IPS-15b (cell line): ENCODE measurements around the gene PDIA4.
"Not testable (repeated sequence)": the region's sequence is repeated elsewhere in the genome, so short reads cannot be mapped to it uniquely, and the experiment has no call there.

Source experiments
- H3K27me3 ChIP-seq: one replicate; pipeline ENCODE4 v1.6.1; 2013; ENCODE audit warnings: low read length; ENCODE audit not compliant: control insufficient read depth, insufficient read depth
- H3K36me3 ChIP-seq: one replicate; pipeline ENCODE4 v1.6.1; 2013; ENCODE audit warnings: low read length; ENCODE audit not compliant: control insufficient read depth, insufficient read depth
- H3K4me1 ChIP-seq: one replicate; pipeline ENCODE4 v1.6.1; 2013; ENCODE audit warnings: mild to moderate bottlenecking, low read length; ENCODE audit not compliant: control insufficient read depth, insufficient read depth
- H3K4me3 ChIP-seq: one replicate; pipeline ENCODE4 v1.5.1; 2013; ENCODE audit warnings: low read depth, low read length
- H3K9ac ChIP-seq: one replicate; pipeline ENCODE4 v1.6.1; 2013; ENCODE audit warnings: low read depth, mild to moderate bottlenecking, low read length
- H3K9me3 ChIP-seq: one replicate; pipeline ENCODE4 v1.6.1; 2013; ENCODE audit warnings: mild to moderate bottlenecking, low read length; ENCODE audit not compliant: control insufficient read depth, insufficient read depth

PDIA4 gene

DNA sequence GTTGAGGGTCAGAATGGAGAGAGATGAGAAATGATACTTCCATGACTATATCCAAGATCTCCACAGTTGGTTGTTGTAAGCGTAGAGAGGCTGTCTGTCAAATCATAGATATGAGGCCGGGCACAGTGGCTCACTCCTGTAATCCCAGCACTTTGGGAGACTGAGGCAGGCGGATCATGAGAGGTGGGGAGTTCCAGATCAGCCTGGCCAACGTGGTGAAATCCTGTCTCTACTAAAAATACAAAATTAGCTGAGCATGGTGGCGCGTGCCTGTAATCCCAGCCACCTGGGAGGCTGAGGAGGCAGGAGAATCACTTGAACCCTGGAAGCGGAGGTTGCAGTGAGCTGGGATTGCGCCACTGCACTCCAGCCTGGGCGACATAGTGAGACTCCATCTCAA is 2.1 kb upstream of the PDIA4 start:
- not testable (repeated sequence) for H3K9ac ChIP-seq, H3K36me3 ChIP-seq, H3K4me3 ChIP-seq, H3K4me1 ChIP-seq, H3K9me3 ChIP-seq, H3K27me3 ChIP-seq

DNA sequence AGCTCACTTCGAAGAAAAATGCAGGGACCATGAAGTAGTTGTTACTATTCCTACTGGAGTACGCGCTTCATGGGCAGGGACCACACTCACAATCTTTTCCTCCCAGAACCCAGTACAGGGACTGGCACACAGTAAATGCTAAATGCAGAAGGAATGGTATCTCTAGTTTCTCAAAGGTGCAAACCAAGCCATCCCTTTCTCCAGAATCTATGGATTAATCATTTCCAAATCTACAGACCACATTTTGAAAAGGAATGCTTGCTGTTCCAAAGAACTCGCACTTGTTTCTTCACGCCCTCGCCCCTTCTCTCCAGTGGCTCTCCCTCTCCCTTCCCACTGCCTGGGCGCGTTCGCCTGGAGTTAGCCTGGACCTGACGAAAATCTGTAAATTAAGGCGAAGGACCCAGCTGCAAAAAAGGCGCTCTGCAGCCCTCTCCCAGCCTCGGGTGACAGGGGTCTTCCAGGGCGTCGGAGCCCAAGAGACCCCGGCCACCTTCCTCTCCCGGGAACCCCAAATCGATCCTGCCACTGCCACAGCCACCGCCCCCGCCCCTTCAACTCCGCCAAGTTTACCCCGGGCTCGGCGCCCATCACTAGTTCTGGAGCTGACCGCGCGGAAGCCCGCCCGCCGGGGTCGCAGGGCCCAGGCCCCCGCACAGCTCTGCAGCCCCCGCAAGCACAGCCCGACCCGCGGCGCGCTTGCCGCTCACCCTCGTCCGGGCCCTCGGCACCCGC is 527 bp downstream of the PDIA4 start:
- Histone ChIP-seq H3K4me1 (peaks cover 12% of the 10 kb centered on the region), H3K9ac (peak overlapping the region; percentile 85), H3K9me3 (no peaks in the 10 kb centered on the region), H3K36me3 (no peaks in the 10 kb centered on the region), H3K27me3 (peaks cover 2% of the 10 kb centered on the region), H3K4me3 (peak overlapping the region; percentile 78)

DNA sequence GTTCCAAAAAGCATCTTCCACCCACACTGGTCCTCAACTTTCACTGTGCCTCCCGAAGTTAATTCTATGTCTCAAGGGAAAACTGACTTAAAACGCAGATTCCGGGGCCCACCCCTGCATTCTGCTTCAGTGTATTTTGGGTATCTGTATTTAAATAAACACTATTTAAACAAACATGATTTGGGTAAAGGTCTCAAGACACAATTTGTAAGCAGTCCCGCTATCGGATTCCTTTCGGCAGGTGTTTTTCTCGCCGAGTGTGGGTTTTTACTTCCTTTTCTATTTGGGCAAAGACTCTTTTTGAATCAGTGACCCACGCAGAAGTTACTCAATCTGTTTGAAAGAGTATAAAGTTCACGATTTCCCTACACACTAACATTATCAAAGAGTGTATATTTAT is 1.2 kb downstream of the PDIA4 start:
- H3K4me1 ChIP-seq: peaks cover 13% of the 10 kb centered on the region
- H3K27me3 ChIP-seq: peaks cover 2% of the 10 kb centered on the region
- H3K9me3 ChIP-seq: no peaks in the 10 kb centered on the region
- H3K9ac ChIP-seq: peak overlapping the region; percentile 85
- H3K4me3 ChIP-seq: peak overlapping the region; percentile 78
- H3K36me3 ChIP-seq: no peaks in the 10 kb centered on the region

DNA sequence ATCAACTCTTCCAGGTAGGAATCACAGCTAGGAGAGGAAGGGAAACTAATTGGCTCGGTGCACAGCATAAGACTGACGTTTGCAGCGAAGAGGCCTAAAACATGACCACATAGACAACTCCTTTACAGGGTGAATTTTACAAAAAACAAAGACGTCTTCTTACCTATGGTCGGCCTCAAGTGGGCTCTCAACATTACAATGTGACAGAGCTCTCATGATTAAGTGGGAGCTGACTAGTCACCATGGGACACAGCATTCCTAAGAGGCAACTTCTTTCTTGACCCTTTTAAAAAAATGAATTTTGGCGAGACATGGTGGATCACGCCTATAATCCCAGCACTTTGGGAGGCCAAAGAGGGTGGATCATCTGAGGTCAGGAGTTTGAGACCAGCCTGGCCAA is 4.6 kb downstream of the PDIA4 start:
- no peak overlapping the region for H3K9ac ChIP-seq
- H3K9me3 ChIP-seq: no peaks in the 10 kb centered on the region
- H3K36me3 ChIP-seq: peaks cover 17% of the 10 kb centered on the region
- H3K4me3 ChIP-seq: no peak overlapping the region
- peaks cover 13% of the 10 kb centered on the region for H3K4me1 ChIP-seq
- H3K27me3 ChIP-seq: no peaks in the 10 kb centered on the region

DNA sequence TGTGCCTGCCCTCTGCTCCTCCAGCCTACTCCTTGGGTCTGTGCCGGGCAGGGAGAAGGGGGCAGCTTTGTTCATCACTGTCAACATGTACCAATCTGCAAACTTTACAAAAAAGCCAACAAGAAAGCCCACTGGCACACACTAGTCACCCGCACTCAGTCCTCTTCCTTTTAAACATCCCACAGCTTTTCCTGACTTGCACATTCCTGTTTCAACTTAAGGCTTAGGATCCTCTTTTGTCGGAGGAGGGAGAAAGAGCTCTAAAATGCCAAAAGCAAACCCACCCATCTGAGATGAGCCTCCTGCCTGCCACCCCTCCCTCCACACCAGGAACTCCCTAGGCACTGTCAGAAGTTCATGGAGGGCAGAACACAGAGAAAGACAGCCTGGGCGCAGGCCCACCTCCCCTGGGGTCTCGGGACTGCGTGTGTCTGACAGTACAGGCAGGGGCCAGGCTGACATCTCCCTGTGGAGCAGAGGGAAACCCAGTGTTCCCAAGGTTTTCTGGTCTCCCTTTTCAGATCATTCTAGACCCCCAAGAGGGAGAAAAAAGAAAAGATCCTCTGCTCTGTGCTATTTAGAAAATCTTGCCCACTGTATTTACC is 5.4 kb downstream of the PDIA4 start:
- no peak overlapping the region for H3K9ac ChIP-seq
- H3K27me3 ChIP-seq: no peaks in the 10 kb centered on the region
- peaks cover 13% of the 10 kb centered on the region for H3K4me1 ChIP-seq
- H3K4me3 ChIP-seq: no peak overlapping the region
- no peaks in the 10 kb centered on the region for H3K9me3 ChIP-seq
- peaks cover 21% of the 10 kb centered on the region for H3K36me3 ChIP-seq

DNA sequence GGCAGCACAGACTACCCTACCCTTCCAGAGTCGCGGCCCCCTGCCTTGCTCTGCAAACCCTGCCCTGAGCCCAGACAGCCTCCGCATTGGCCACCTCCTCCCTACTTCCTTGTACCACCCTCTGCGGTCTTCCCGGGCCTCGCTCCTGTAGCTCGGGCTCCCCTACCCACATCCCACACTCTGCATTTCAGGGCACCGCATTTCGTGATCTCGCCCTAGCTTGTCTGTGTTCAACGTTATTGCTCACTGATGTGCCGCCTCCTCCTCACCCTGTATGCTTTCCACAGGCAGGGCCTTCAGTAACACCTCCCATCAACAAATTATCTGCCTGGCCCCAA is 6.6 kb downstream of the PDIA4 start:
- Histone ChIP-seq H3K27me3 (no peaks in the 10 kb centered on the region), H3K4me1 (peaks cover 13% of the 10 kb centered on the region), H3K4me3 (no peak overlapping the region), H3K9ac (no peak overlapping the region), H3K9me3 (no peaks in the 10 kb centered on the region), H3K36me3 (peaks cover 27% of the 10 kb centered on the region)

DNA sequence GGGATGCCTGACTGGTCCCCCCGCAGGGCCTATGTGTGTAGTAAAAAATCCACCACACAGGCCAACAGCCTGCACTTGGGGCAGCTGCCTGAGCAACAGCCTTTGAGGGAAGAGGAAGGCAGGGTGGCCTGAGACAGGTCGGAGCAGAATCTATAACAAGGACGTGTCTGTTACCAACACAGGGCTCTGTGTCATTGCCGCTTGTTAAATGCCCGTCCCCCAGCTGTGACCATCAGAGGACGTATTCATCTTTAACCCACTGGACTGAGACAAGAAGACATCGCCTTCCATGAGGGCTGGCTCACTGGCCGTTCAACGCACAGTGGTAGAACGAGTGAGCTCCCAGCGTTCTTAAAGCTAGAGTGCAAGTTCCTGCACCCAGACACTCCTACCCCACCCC is 7.8 kb downstream of the PDIA4 start:
- Histone ChIP-seq H3K4me3 (no peak overlapping the region), H3K27me3 (no peaks in the 10 kb centered on the region), H3K36me3 (peaks cover 35% of the 10 kb centered on the region), H3K4me1 (peaks cover 13% of the 10 kb centered on the region), H3K9me3 (no peaks in the 10 kb centered on the region), H3K9ac (no peak overlapping the region)

DNA sequence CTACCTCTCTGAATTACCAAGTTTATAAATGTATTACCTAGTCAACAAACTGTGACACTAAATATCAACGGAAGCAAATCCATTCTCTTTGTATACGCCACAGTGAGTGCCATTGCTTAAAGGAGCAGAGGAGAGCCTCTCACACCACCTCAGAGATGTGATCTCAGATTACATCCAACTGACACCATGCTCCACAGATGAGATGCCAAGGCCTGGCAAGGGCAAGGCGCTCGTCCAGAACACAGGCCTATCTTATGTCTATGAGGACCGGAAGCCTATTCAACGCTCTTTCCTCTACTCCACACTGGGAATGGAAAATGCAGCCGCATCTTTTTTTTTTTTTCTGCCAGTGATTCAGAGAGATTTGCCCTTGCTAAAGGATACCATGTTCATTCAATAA is 11.4 kb downstream of the PDIA4 start:
- peaks cover 66% of the 10 kb centered on the region for H3K36me3 ChIP-seq
- no peaks in the 10 kb centered on the region for H3K27me3 ChIP-seq
- H3K9me3 ChIP-seq: no peaks in the 10 kb centered on the region
- H3K9ac ChIP-seq: no peak overlapping the region
- no peak overlapping the region for H3K4me3 ChIP-seq
- H3K4me1 ChIP-seq: no peaks in the 10 kb centered on the region

DNA sequence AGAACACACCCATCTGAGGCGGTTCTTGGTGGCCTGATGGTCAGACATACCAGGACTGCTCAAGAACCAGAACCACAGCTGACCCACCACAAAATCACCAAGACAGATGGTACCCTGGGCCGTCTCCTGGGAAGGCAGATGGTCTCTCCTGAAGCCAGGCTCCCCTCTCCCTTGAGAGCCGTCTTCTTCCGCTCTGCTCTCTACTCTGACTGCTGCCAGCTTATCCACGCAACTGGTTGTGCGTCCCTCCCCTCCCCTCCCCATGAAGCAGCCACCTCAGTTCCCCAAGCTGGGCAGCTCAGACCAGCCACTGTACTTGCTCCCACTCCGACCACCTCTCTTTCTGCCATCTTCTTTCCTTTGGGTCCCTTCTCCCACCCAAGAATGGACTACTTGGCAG is 14.0 kb downstream of the PDIA4 start:
- Histone ChIP-seq H3K36me3 (peaks cover 74% of the 10 kb centered on the region), H3K9ac (no peak overlapping the region), H3K4me3 (no peak overlapping the region), H3K27me3 (no peaks in the 10 kb centered on the region), H3K4me1 (no peaks in the 10 kb centered on the region), H3K9me3 (no peaks in the 10 kb centered on the region)

DNA sequence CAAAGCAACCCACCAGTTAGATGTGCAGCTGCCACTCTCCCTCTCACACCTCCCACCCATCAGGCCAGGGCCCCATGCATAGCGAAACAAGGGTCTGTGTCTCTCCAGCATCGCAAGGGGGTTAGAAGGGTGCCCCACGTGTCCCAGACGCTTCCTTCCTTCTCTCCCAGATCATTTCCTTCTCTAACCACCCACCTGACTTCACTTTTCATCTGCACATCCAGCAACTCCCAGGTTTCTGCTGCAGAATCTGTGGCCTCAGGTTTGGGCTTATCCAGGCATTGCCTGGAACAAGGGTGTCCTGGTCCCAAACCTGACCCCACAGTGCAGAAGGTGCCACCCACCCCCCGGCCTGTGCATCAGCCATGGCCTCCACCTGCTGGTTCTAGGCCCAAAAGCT is 14.4 kb downstream of the PDIA4 start:
- Histone ChIP-seq H3K9me3 (no peaks in the 10 kb centered on the region), H3K27me3 (no peaks in the 10 kb centered on the region), H3K4me3 (no peak overlapping the region), H3K4me1 (no peaks in the 10 kb centered on the region), H3K9ac (no peak overlapping the region), H3K36me3 (peaks cover 71% of the 10 kb centered on the region)

DNA sequence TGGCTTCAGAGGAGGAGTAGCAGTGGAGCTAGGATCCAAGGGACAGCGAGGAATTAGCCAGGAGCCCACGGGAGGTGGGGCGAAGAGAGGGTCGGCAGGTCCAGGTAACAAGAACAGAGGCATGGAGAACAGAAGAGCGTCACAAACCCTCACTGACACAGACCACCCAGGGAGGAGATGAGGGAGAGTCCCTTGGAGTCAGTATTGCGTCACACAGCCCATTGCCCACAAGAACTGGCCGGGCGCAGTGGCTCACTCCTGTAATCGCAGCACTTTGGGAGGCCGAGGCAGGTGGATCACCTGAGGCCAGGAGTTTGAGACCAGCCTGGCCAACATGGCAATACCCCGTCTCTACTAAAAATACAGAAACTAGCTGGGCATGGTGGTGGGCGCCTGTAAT is 15.6 kb downstream of the PDIA4 start:
- not testable (repeated sequence) for H3K4me3 ChIP-seq, H3K9me3 ChIP-seq, H3K4me1 ChIP-seq, H3K27me3 ChIP-seq, H3K9ac ChIP-seq
- peaks cover 70% of the 10 kb centered on the region for H3K36me3 ChIP-seq

DNA sequence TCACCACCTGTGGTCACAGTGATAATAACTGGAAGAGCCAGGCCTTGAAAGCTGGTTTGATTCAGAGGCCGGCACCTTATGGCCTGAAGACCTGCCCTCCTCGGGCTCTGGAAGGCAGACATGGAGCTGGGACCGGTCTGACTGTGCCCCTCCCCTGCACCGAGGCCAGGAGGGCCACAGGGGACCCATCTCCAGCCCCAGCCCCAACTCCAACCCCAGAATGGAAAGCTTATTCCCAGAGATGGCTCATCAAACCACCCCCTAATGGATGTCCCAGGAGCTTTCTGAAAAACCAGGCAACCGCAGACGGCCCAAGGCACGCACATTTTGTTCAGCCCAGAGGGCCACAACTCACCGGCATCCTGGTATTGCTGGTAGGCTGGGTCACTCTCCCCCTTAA is 16.8 kb downstream of the PDIA4 start:
- Histone ChIP-seq H3K36me3 (peaks cover 75% of the 10 kb centered on the region), H3K4me1 (no peaks in the 10 kb centered on the region), H3K9ac (no peak overlapping the region), H3K9me3 (no peaks in the 10 kb centered on the region), H3K27me3 (no peaks in the 10 kb centered on the region), H3K4me3 (no peak overlapping the region)
